Measurements from ENCODE around the gene TSC1. TPM values are rescaled to one million over a fixed set of nuclear protein-coding genes. Genes with fewer than 3 reads are reported as not detected.

Gene TSC1
- total RNA-seq, 1 donor from 2014 or later: 50.8 TPM

DNA sequence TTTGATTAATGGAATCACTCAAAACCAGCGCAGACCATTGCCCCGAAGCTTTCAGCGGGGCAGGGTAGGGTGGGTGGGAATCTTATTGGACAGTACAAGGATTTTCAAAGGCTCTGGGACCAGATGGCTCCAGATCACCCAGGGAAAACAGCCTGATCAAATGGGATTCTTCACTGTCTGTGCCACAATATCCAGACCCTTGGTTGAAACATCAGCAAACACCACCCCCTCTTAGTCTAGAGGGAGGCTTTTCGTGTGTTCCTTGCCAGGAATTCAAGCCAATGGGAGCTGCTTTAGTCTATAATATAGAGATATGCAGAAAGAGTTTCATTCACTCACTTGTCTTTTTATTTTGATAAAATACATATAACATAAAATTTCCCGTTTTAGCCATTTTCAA is 35.7 kb upstream of the TSC1 start:
- Mint-ChIP-seq H3K27me3 (ENCODE audit: unreplicated experiment) (peaks cover 55% of the 10 kb centered on the region), H3K4me3 (ENCODE audit: unreplicated experiment) (no peak overlapping the region), H3K27ac (ENCODE audit: unreplicated experiment) (no peak overlapping the region), H3K4me1 (ENCODE audit: unreplicated experiment) (no peaks in the 10 kb centered on the region), H3K36me3 (ENCODE audit: unreplicated experiment) (no peaks in the 10 kb centered on the region), H3K9me3 (ENCODE audit: unreplicated experiment) (no peaks in the 10 kb centered on the region)
- DNase-seq (ENCODE audit: extremely low spot score, unreplicated experiment): no peak
- TF ChIP-seq, protein P1, sequence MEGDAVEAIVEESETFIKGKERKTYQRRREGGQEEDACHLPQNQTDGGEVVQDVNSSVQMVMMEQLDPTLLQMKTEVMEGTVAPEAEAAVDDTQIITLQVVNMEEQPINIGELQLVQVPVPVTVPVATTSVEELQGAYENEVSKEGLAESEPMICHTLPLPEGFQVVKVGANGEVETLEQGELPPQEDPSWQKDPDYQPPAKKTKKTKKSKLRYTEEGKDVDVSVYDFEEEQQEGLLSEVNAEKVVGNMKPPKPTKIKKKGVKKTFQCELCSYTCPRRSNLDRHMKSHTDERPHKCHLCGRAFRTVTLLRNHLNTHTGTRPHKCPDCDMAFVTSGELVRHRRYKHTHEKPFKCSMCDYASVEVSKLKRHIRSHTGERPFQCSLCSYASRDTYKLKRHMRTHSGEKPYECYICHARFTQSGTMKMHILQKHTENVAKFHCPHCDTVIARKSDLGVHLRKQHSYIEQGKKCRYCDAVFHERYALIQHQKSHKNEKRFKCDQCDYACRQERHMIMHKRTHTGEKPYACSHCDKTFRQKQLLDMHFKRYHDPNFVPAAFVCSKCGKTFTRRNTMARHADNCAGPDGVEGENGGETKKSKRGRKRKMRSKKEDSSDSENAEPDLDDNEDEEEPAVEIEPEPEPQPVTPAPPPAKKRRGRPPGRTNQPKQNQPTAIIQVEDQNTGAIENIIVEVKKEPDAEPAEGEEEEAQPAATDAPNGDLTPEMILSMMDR (IDR thresholded peaks at IDR 0.05): no peak

- no peaks in the 10 kb centered on the region for H3K9me3 Mint-ChIP-seq (ENCODE audit: unreplicated experiment)
- peaks cover 61% of the 10 kb centered on the region for H3K27me3 Mint-ChIP-seq (ENCODE audit: unreplicated experiment)
- H3K27ac Mint-ChIP-seq (ENCODE audit: unreplicated experiment): no peak within 1 kb of the TSS
- TF ChIP-seq, protein P1 (IDR thresholded peaks at IDR 0.05): no peak
- H3K36me3 Mint-ChIP-seq (ENCODE audit: unreplicated experiment): no peaks in the 10 kb centered on the region
- DNase-seq (ENCODE audit: extremely low spot score, unreplicated experiment): no peak
- H3K4me3 Mint-ChIP-seq (ENCODE audit: unreplicated experiment): no peak within 1 kb of the TSS
- H3K4me1 Mint-ChIP-seq (ENCODE audit: unreplicated experiment): no peaks in the 10 kb centered on the region
Observed at GRCh38 chr9:132978451-132979131, 34.2 kb upstream of the TSC1 start, which contains the start of gene GFI1B. GFI1B (plus strand) TSS chr9:132978694; CDS start chr9:132986679, 7,985 bp downstream.

DNA sequence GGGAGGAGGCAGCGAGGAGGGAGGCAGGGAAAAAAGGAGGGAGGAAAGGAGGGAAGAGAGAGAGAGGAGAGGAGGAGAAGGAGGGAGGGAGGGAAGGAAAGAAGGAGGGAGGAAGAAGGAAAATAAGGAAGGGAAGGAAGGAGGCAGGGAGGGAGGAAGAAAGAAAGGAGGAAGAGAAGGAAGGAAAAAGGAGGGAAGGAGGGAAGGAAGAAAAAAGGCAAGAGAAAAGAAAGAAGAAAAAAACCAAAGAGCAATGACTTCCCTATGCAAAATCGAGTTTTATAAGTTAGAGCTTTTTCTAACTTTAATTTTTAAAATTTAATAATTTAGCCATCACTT is 33.7 kb upstream of the TSC1 start:
- no peak for DNase-seq (ENCODE audit: extremely low spot score, unreplicated experiment)
- Mint-ChIP-seq H3K36me3 (ENCODE audit: unreplicated experiment) (no peaks in the 10 kb centered on the region), H3K4me3 (ENCODE audit: unreplicated experiment) (no peak overlapping the region), H3K27ac (ENCODE audit: unreplicated experiment) (no peak overlapping the region), H3K4me1 (ENCODE audit: unreplicated experiment) (no peaks in the 10 kb centered on the region), H3K27me3 (ENCODE audit: unreplicated experiment) (peaks cover 65% of the 10 kb centered on the region), H3K9me3 (ENCODE audit: unreplicated experiment) (no peaks in the 10 kb centered on the region)
- TF ChIP-seq, protein P1 (IDR thresholded peaks at IDR 0.05): no peak

DNA sequence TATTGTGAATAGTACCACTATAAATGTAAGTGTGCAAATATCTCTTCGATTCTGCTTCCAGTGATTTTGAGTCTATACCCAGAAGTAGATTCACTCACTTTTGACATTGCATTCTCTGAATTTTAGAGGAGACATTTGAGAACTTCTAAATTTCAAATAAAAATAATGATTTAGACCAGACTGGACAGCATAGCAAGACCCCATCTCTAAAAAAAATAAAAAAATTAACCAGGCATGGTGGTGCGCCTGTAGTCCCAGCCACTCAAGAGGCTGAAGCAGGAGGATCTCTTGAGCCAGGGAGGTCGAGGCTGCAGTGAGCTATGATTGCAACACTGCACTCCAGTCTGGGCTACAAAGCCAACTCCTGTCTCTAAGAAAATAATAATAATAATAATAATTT is 32.2 kb upstream of the TSC1 start:
- no peak overlapping the region for H3K4me3 Mint-ChIP-seq (ENCODE audit: unreplicated experiment)
- H3K4me1 Mint-ChIP-seq (ENCODE audit: unreplicated experiment): peaks cover 4% of the 10 kb centered on the region
- no peaks in the 10 kb centered on the region for H3K9me3 Mint-ChIP-seq (ENCODE audit: unreplicated experiment)
- H3K36me3 Mint-ChIP-seq (ENCODE audit: unreplicated experiment): no peaks in the 10 kb centered on the region
- no peak overlapping the region for H3K27ac Mint-ChIP-seq (ENCODE audit: unreplicated experiment)
- TF ChIP-seq, protein P1 (IDR thresholded peaks at IDR 0.05): no peak
- DNase-seq (ENCODE audit: extremely low spot score, unreplicated experiment): no peak
- peaks cover 54% of the 10 kb centered on the region for H3K27me3 Mint-ChIP-seq (ENCODE audit: unreplicated experiment)

- DNase-seq (ENCODE audit: extremely low spot score, unreplicated experiment): no peak
- Mint-ChIP-seq H3K27ac (ENCODE audit: unreplicated experiment) (no peak overlapping the region), H3K27me3 (ENCODE audit: unreplicated experiment) (peaks cover 54% of the 10 kb centered on the region), H3K4me3 (ENCODE audit: unreplicated experiment) (no peak overlapping the region), H3K4me1 (ENCODE audit: unreplicated experiment) (peaks cover 4% of the 10 kb centered on the region), H3K36me3 (ENCODE audit: unreplicated experiment) (no peaks in the 10 kb centered on the region), H3K9me3 (ENCODE audit: unreplicated experiment) (no peaks in the 10 kb centered on the region)
- TF ChIP-seq, protein P1 (IDR thresholded peaks at IDR 0.05): no peak
Observed at GRCh38 chr9:132975961-132976360, 31.5 kb upstream of the TSC1 start.
